Fibroblast of villous mesenchyme (primary cell): ENCODE measurements around the gene CLEC16A. TPM values are rescaled to one million over a fixed set of nuclear protein-coding genes. Genes with fewer than 3 reads are reported as not detected.
"Not testable (repeated sequence)": the region's sequence is repeated elsewhere in the genome, so short reads cannot be mapped to it uniquely, and the experiment has no call there.

Experiments
- DNase-seq: peaks from one replicate; pipeline ENCODE4 v3.0.0-alpha.2; 2010; ENCODE audit warnings: low read depth
- H3K4me3 ChIP-seq: 2 replicates; pipeline ENCODE4 v1.5.1; 2011; ENCODE audit warnings: low read depth, mild to moderate bottlenecking, low read length
- total RNA-seq: library from RNA; depleted of rRNA; stranded (reverse); fragments of >200 nt; gene quantifications from 2 replicates; pipeline ENCODE4 v1.2.3, GENCODE V29; 2012
- TF ChIP-seq, protein P1 (sequence below): IDR thresholded peaks from 2 replicates; pipeline ENCODE4 v1.5.1; 2012; ENCODE audit warnings: low read depth, mild to moderate bottlenecking, low read length; ENCODE audit not compliant: insufficient read depth

Gene CLEC16A
- total RNA-seq, 1 donor = 32.4 TPM

DNA sequence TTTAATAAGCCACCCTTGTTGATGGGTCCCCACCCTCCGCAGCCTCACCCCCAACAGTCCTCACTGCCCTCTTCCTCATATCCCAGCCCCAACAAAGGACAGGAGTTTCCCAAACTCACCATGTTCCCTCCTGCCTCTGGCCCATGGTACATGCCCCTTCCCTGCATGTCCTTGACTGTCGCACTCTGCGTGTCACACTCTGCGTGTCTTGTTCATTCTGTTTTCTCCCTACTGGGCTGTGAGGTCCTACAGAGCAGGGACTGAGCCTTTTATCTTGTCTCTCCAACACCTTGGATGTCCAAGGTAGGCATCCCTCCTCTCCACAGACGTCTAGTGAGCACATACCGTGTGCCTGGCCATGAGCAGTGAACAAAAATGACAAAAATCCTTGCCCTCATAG lies 156.9 kb downstream of the CLEC16A start:
- DNase-seq = no peak
- no peak overlapping the region for H3K4me3 ChIP-seq
- TF ChIP-seq, protein P1, sequence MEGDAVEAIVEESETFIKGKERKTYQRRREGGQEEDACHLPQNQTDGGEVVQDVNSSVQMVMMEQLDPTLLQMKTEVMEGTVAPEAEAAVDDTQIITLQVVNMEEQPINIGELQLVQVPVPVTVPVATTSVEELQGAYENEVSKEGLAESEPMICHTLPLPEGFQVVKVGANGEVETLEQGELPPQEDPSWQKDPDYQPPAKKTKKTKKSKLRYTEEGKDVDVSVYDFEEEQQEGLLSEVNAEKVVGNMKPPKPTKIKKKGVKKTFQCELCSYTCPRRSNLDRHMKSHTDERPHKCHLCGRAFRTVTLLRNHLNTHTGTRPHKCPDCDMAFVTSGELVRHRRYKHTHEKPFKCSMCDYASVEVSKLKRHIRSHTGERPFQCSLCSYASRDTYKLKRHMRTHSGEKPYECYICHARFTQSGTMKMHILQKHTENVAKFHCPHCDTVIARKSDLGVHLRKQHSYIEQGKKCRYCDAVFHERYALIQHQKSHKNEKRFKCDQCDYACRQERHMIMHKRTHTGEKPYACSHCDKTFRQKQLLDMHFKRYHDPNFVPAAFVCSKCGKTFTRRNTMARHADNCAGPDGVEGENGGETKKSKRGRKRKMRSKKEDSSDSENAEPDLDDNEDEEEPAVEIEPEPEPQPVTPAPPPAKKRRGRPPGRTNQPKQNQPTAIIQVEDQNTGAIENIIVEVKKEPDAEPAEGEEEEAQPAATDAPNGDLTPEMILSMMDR = no peak

DNA sequence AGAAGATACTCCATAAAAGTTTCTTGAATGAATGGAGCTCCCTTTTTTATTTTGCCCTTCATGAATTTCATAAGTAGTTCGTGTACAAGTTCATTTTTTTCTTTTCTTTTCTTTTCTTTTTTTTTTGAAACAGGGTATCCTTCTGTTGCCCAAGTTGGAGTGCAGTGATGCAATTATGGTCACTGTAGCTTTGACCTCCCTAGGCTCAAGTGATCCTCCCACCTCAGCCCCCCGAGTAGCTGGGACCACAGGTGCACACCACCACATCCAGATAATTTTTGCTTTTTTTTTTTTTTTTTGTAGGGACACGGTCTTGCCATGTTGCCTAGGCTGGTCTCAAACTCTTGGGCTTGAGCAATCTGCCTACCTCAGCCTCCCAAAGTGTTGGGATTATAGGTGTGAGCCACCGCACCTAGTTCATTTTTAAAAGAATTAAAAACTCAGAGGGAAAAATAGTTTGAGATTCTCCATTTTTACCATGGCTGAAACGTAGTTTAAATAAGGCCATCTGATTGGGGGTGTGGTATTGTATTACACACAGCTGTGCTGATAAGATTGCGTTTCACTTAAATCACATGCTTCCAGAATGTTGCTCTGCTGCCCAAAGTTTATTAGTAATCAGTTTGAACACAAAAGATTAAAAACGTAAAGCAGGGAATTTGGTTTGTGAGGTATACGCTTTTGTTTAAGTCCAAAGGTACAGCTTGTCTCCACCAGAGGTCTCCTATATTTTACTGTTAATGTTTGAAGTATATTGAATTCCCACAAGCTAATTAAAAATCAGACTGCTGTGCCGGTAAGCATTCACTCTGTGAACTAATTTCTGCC lies 157.5 kb downstream of the CLEC16A start:
- peak; percentile 96 for DNase-seq
- no peak overlapping the region for H3K4me3 ChIP-seq
- TF ChIP-seq, protein P1 = peak; percentile 33

DNA sequence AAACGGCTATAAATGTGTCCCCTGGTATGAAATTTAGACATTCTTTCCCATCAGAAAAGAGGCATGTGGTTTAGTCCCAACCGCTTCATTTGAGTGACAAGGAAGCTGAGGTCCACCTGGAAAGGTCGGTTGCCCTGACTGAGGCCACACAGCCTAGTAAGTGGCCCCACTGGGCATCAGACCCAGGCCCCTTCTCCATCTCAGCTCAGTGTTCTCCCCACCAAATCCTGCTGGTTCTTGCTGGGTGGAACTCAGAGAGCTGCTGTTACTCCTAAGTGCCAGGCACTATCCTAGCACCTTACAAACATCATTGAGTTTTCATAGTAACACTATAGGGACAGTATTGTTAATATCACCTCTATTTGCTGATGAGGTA lies 158.1 kb downstream of the CLEC16A start:
- TF ChIP-seq, protein P1 = no peak
- DNase-seq = no peak
- no peak overlapping the region for H3K4me3 ChIP-seq

DNA sequence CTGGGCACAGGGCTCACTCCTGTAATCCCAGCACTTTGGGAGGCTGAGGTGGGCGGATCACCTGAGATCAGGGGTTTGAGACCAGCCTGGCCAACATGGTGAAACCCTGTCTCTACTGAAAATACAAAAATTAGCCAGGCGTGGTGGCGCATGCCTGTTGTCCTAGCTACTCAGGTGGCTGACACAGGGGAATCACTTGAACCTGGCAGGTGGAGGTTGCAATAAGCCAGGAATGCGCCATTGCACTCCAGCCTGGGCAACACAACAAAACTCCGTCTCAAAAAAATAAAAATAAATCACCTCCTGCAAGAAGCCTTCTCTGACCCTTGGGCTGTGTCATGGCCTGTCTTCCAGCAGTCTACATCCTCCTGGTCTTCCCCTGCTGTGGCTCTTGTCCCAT lies 158.9 kb downstream of the CLEC16A start:
- not testable (repeated sequence) for H3K4me3 ChIP-seq, DNase-seq

DNA sequence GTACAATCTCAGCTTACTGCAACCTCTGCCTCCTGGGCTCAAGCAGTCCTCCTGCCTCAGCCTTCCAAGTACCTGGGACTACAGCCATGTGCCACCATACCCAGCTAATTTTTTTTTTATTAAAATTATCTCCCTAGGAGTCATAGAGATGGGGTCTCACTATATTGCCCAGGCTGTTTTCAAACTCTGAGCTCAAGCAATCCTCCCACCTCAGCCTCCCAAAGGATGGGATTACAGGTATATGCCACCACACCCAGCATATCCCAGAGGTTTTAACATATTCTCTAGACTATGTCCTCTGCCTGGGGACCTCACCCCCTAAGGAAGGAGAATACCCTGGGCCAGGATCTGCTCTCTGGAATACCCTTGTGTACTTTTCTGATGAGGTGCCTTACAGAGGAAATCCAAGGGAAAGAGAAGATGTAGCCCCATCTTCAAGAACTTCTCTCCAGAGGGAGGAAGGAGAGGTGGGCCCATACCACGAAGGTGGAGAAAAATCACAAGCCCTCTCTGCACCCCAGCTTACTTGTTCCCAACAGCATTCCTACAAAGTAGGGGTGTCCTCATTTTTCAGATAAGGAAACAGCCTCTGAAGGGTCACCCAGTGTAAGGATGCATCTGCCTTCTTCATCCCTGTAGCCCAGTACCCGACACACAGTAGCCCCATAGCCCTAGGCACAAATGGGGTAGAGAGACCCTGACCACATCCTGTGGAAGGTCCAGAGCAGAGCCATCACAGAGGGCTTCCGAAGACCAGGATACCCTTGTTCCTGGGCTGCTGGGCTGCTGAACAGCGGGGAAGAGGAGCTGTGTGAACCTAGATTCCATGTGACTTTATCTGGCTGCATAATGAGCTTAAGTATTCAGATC lies 160.0 kb downstream of the CLEC16A start:
- no peak for DNase-seq
- TF ChIP-seq, protein P1 = no peak
- H3K4me3 ChIP-seq = no peak overlapping the region

DNA sequence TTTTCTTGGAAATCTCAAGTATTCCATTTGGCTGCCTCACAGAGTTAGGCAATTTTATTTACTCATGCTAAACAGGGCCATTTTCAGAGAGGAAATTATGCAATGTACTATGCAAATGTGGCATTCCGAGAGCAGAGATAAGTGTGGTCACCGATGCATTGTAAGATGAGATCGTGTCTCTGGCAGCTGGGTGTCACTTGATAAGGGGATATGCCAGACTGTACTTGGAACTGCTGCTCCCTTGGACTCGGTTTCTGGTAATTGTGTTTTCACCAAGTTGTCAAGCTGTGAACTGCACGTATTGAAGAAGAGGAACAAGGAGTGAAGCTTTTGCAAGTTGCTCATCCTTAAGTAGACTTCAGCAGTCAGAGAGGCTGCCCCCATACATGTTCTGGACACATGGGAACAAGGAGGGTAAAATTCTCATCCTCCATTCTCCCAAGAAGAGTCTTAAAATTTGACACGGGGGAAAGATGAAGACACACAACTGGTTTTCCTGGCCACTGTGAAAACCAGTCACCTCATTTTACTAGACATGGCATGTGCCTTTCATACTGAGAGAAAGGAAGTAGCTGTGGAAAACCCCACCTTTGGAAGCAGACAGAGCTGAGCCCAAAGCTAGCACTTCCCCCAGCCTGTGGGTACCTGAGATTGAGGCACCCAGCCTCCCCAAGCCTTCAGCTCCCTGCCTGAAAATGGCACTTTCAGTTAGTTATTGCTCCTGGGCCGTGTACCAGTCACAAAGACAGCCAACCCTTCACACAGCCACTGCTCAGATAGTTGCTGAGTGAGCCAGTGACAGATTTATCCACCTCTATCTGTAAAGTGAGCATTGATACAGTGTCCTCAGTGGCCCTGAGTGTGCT lies 160.9 kb downstream of the CLEC16A start:
- H3K4me3 ChIP-seq = no peak overlapping the region
- peak; percentile 99 for DNase-seq
- TF ChIP-seq, protein P1 = peak; percentile 11

DNA sequence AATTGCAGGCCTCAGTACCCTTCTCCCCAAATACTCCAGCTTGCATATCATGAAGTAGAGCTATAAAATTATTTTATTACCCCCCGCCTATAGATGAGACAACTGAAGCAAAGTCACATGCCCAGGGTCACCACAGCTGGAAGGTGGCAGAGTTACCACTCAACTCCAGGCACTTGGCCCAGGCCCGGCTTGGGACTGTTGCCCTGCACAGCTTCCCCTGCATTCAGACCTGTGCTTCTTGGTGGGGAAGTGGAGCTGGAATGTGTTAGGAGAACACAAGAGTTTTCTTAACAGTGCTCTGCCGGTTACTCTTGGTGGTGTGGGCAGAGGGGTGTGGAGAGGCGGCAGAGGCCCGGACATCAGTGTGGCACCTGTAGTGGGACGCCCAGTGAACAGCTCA lies 162.4 kb downstream of the CLEC16A start:
- H3K4me3 ChIP-seq = no peak overlapping the region
- no peak for DNase-seq
- TF ChIP-seq, protein P1 = no peak
